ENCODE measurements around the gene SRRM3.

DNA sequence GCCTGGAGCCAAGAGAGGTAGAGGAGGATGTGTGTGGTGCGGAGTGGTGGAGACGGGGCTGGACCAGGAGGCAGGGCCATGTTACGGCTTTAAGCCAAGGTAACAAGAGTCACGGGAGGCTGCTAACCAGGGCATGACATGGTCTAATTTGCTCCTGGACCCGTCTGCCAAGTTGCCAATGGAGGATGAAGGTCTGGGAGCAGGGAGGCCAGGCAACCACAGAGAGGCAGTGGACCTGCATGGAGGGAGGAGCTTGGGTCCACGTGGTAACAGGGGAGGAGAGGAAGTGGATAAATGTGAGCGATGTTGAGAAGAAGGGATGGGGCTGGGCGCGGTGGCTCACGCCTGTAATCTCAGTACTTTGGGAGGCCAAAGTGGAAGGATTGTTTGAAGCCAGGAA lies 31.0 kb downstream of the SRRM3 start:
- TF ChIP-seq, protein P1, sequence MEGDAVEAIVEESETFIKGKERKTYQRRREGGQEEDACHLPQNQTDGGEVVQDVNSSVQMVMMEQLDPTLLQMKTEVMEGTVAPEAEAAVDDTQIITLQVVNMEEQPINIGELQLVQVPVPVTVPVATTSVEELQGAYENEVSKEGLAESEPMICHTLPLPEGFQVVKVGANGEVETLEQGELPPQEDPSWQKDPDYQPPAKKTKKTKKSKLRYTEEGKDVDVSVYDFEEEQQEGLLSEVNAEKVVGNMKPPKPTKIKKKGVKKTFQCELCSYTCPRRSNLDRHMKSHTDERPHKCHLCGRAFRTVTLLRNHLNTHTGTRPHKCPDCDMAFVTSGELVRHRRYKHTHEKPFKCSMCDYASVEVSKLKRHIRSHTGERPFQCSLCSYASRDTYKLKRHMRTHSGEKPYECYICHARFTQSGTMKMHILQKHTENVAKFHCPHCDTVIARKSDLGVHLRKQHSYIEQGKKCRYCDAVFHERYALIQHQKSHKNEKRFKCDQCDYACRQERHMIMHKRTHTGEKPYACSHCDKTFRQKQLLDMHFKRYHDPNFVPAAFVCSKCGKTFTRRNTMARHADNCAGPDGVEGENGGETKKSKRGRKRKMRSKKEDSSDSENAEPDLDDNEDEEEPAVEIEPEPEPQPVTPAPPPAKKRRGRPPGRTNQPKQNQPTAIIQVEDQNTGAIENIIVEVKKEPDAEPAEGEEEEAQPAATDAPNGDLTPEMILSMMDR (conservative IDR thresholded peaks at IDR 0.05 in 1 of 2, IDR thresholded peaks at IDR 0.05 in 1 of 2; ENCODE audit: extremely low read depth in 1 of 2, insufficient read depth in 1 of 2, low read depth in 1 of 2, low read length in 2 of 2) = no peak
- TF ChIP-seq EZH2 (IDR thresholded peaks at IDR 0.05; ENCODE audit: borderline replicate concordance, low read length) = no peak

All from mammary epithelial cell (primary cell).